ENCODE measurements around the gene BOK. TPM values are rescaled to one million over a fixed set of nuclear protein-coding genes. Genes with fewer than 3 reads are reported as not detected.
"Not testable (repeated sequence)": the region's sequence is repeated elsewhere in the genome, so short reads cannot be mapped to it uniquely, and the experiment has no call there.

Gene BOK
- total and polyA plus RNA-seq, 7 donors, result 6.2 to 112 (median 46.6) TPM

- intact Hi-C loops (cut with DNase I), result loop anchor here (5.0 kb wide), 1 partner anchor 45 kb away; no protein-coding TSS in a partner anchor
- whole genome bisulfite sequencing, 2 donors, result 94 to 96% methylated on average over 8 of the region's 8 CpGs
- DNase-seq, result peak; percentile 37
- peaks cover 0 to 43% (median 41%) of the 10 kb centered on the region in 4 donors for H3K4me1 ChIP-seq
- peaks cover 8 to 25% (median 14%) of the 10 kb centered on the region in 4 donors for H3K36me3 ChIP-seq
- no peaks in the 10 kb centered on the region for H3K9me3 ChIP-seq
- no peaks in the 10 kb centered on the region for H3K27me3 ChIP-seq
- peak overlapping the region in 2 of 4 donors; percentile 48 to 91 for H3K27ac ChIP-seq
- TF ChIP-seq POLR2A (IDR thresholded peaks at IDR 0.05) (no peak), EP300 (IDR thresholded peaks at IDR 0.05) (no peak), POLR2AphosphoS5 (IDR thresholded peaks at IDR 0.05) (no peak), CTCF (IDR thresholded peaks at IDR 0.05) (no peak)
- no peak overlapping the region for H3K4me3 ChIP-seq
Measured at GRCh38 chr2:241567776-241568175, 9.2 kb downstream of the BOK start.

- peak; percentile 40 for DNase-seq
- Histone ChIP-seq H3K27ac (peak overlapping the region in 3 of 4 donors; percentile 20 to 51 (median 48)), H3K4me3 (no peak overlapping the region), H3K4me1 (peaks cover 0 to 33% (median 31%) of the 10 kb centered on the region in 4 donors), H3K36me3 (peaks cover 15 to 27% (median 22%) of the 10 kb centered on the region in 4 donors), H3K9me3 (no peaks in the 10 kb centered on the region), H3K27me3 (no peaks in the 10 kb centered on the region)
- 88 to 94% methylated on average over 4 of the region's 4 CpGs for WGBS, 2 donors
- intact Hi-C loops (cut with DNase I), result loop anchor here (5.0 kb wide), 1 partner anchor 44 kb away; no protein-coding TSS in a partner anchor
- TF ChIP-seq POLR2AphosphoS5 (IDR thresholded peaks at IDR 0.05) (peak in 1 of 4 donors; percentile 56), POLR2A (IDR thresholded peaks at IDR 0.05) (no peak)
Measured at GRCh38 chr2:241568726-241569125, 10.2 kb downstream of the BOK start.

GRCh38 chr2:241569831-241570281 lies 11.3 kb downstream of the BOK start:
- intact Hi-C loops (cut with DNase I), result loop anchor here (5.0 kb wide), 1 partner anchor 42 kb away; no protein-coding TSS in a partner anchor
- Histone ChIP-seq H3K9me3 (no peaks in the 10 kb centered on the region), H3K36me3 (peaks cover 15 to 38% (median 22%) of the 10 kb centered on the region in 4 donors), H3K27me3 (no peaks in the 10 kb centered on the region), H3K4me1 (peaks cover 0 to 22% (median 20%) of the 10 kb centered on the region in 4 donors), H3K27ac (no peak overlapping the region), H3K4me3 (no peak overlapping the region)
- WGBS, 2 donors, result 94 to 95% methylated on average over 23 of the region's 23 CpGs
- no peak for TF ChIP-seq CTCF (IDR thresholded peaks at IDR 0.05)
- TF ChIP-seq POLR2A (IDR thresholded peaks at IDR 0.05), result no peak
- TF ChIP-seq POLR2AphosphoS5 (IDR thresholded peaks at IDR 0.05), result no peak
- no peak for TF ChIP-seq EP300 (IDR thresholded peaks at IDR 0.05)
- DNase-seq, result peak; percentile 50

- 76 to 90% methylated on average over 23 of the region's 23 CpGs for WGBS, 2 donors
- peak; percentile 56 for DNase-seq
- TF ChIP-seq EP300 (IDR thresholded peaks at IDR 0.05) (no peak), CTCF (IDR thresholded peaks at IDR 0.05) (no peak), POLR2A (IDR thresholded peaks at IDR 0.05) (no peak), POLR2AphosphoS5 (IDR thresholded peaks at IDR 0.05) (no peak)
- H3K4me1 ChIP-seq, result peaks cover 0 to 15% (median 12%) of the 10 kb centered on the region in 4 donors
- H3K36me3 ChIP-seq, result peaks cover 15 to 38% (median 22%) of the 10 kb centered on the region in 4 donors
- intact Hi-C loops (cut with DNase I), result no loop called here
- H3K9me3 ChIP-seq, result no peaks in the 10 kb centered on the region
- no peaks in the 10 kb centered on the region for H3K27me3 ChIP-seq
- no peak overlapping the region for H3K27ac ChIP-seq
- no peak overlapping the region for H3K4me3 ChIP-seq
Measured at GRCh38 chr2:241570961-241571581, 12.5 kb downstream of the BOK start.

GRCh38 chr2:241571821-241572620 lies 13.5 kb downstream of the BOK start:
- no peak for TF ChIP-seq POLR2A (IDR thresholded peaks at IDR 0.05)
- no peak for TF ChIP-seq EP300 (IDR thresholded peaks at IDR 0.05)
- TF ChIP-seq POLR2AphosphoS5 (IDR thresholded peaks at IDR 0.05), result no peak
- no peak for TF ChIP-seq CTCF (IDR thresholded peaks at IDR 0.05)
- no peaks in the 10 kb centered on the region for H3K27me3 ChIP-seq
- H3K9me3 ChIP-seq, result no peaks in the 10 kb centered on the region
- peaks cover 0 to 23% (median 18%) of the 10 kb centered on the region in 4 donors for H3K4me1 ChIP-seq
- no peak overlapping the region for H3K4me3 ChIP-seq
- intact Hi-C loops (cut with DNase I), result no loop called here
- H3K36me3 ChIP-seq, result peaks cover 15 to 38% (median 22%) of the 10 kb centered on the region in 4 donors
- peak overlapping the region in 2 of 4 donors; percentile 13 to 22 for H3K27ac ChIP-seq
- DNase-seq, result peak; percentile 62
- 91 to 93% methylated on average over 27 of the region's 27 CpGs for WGBS, 2 donors

- H3K27me3 ChIP-seq; intact Hi-C loops (cut with DNase I); H3K4me3 ChIP-seq; H3K9me3 ChIP-seq: not testable (repeated sequence)
- peak; percentile 54 for DNase-seq
- WGBS, 2 donors, result 93 to 94% methylated on average over 20 of the region's 20 CpGs
- peaks cover 15 to 38% (median 22%) of the 10 kb centered on the region in 4 donors for H3K36me3 ChIP-seq
- H3K27ac ChIP-seq, result peak overlapping the region in 3 of 4 donors; percentile 13 to 54 (median 22)
- peaks cover 0 to 34% (median 28%) of the 10 kb centered on the region in 4 donors for H3K4me1 ChIP-seq
Measured at GRCh38 chr2:241572915-241573651, 14.5 kb downstream of the BOK start.

All from sigmoid colon (tissue), 7 donors.